ES-I3 (cell line): ENCODE results near the gene RIN3.
A peak's percentile ranks its signal among the peaks of the same experiment; 100 is the strongest.

Source experiments
- H3K36me3 ChIP-seq: 2 replicates; pipeline ENCODE4 v1.6.1; 2013; ENCODE audit warnings: mild to moderate bottlenecking, low read length, control low read depth, moderate library complexity; ENCODE audit not compliant: insufficient read depth
- H3K4me1 ChIP-seq: 2 replicates; pipeline ENCODE4 v1.6.1; 2013; ENCODE audit warnings: mild to moderate bottlenecking, control low read depth, low read length; ENCODE audit not compliant: insufficient read depth
- H3K9ac ChIP-seq: 2 replicates; pipeline ENCODE4 v1.6.1; 2013; ENCODE audit warnings: low read depth, mild to moderate bottlenecking, low read length, moderate library complexity
- H3K9me3 ChIP-seq: 2 replicates; pipeline ENCODE4 v1.6.1; 2013; ENCODE audit warnings: mild to moderate bottlenecking, low read length, moderate library complexity; ENCODE audit not compliant: control insufficient read depth, insufficient read depth

Gene RIN3

DNA sequence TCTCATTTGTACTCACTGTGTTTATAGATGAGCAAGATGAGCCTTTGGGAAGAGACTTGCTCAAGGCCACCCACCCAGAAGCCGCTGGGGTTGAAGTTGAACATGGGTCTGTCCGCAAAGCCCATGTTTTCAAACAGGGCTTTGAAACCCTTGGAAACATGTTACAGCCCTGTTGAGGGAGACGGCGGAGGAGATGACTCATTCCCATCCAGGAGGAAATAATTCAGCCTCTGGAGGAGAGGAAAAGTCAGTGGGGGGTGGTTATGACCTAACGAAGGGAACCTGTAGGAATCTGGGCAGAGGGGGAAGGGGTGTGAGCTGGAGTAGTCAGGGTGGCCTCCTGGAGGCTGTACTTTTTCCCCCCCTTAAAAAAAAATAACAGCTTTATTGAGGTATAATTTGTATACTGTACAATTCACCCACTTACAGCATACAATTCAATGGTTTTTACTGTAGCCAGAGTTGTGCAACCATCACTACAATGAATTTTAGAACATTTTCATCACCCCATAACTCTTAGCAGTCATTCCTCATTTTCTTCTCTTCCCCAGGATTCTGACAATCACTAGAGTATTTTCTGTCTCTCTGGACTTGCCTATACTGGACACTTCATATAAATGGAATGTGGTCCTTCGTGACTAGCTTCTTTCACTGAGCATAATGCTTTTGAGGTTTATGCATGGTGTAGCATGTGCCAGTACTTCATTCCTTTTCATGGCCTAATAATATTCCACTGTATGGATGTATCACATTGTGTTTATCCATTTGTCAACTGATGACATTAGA, 1.9 kb upstream of the RIN3 start:
- Histone ChIP-seq H3K36me3 (no peaks in the 10 kb centered on the region), H3K9ac (no peak overlapping the region), H3K4me1 (peaks cover 10% of the 10 kb centered on the region), H3K9me3 (no peaks in the 10 kb centered on the region)

GRCh38 chr14:92512807-92513203, 776 bp upstream of the RIN3 start:
- Histone ChIP-seq H3K9ac (peak overlapping the region; percentile 52; the same call in 1 of the 2 replicates), H3K36me3 (no peaks in the 10 kb centered on the region), H3K9me3 (no peaks in the 10 kb centered on the region), H3K4me1 (peaks cover 12% of the 10 kb centered on the region)

- Histone ChIP-seq H3K4me1 (peaks cover 17% of the 10 kb centered on the region), H3K9ac (peak overlapping the region; percentile 52; the same call in 1 of the 2 replicates), H3K36me3 (no peaks in the 10 kb centered on the region), H3K9me3 (no peaks in the 10 kb centered on the region)
Observed at GRCh38 chr14:92513966-92514843, 624 bp downstream of the RIN3 start.

GRCh38 chr14:92514844-92515514, 1.4 kb downstream of the RIN3 start:
- H3K36me3 ChIP-seq: no peaks in the 10 kb centered on the region
- peak overlapping the region; percentile 52; the same call in 1 of the 2 replicates for H3K9ac ChIP-seq
- peaks cover 17% of the 10 kb centered on the region for H3K4me1 ChIP-seq
- H3K9me3 ChIP-seq: no peaks in the 10 kb centered on the region

DNA sequence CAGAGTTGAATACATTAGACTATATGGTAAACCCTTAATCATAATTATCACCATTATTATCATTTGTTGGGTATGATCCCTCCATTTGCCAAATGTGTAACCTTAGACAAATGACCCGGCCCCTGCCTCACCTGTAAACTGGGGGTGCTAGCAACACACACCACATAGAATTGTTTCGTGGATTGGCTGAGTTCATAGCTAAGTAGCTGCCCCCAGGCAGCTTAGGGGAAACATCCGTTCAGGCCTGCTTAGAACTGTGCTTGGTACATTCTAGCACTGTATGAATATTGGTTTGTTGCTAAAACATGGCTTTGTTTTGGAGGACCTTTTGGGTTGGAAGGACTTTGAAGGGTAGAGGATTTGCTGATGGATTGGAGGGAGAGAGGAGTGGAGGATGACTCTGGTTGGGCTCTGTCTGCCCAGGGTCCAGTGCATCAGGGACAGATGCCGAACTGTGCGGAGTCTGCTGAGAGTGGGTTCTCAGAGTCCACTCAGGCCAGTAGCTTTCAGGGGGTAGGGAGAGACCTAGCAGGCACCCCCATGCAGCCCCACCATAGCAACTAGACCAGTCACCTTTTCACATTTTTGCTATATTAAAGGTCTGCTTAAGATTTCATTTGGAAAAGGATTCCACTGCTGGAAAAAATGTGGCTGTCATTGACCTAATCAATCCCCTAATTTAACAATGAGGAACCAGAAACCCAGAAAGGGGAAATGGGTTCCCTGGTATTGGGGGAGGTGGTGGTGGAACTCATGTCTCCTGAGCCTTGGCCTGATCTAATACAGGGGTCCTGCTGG, 2.2 kb downstream of the RIN3 start:
- Histone ChIP-seq H3K9ac (no peak overlapping the region), H3K9me3 (no peaks in the 10 kb centered on the region), H3K36me3 (no peaks in the 10 kb centered on the region), H3K4me1 (peaks cover 17% of the 10 kb centered on the region)

DNA sequence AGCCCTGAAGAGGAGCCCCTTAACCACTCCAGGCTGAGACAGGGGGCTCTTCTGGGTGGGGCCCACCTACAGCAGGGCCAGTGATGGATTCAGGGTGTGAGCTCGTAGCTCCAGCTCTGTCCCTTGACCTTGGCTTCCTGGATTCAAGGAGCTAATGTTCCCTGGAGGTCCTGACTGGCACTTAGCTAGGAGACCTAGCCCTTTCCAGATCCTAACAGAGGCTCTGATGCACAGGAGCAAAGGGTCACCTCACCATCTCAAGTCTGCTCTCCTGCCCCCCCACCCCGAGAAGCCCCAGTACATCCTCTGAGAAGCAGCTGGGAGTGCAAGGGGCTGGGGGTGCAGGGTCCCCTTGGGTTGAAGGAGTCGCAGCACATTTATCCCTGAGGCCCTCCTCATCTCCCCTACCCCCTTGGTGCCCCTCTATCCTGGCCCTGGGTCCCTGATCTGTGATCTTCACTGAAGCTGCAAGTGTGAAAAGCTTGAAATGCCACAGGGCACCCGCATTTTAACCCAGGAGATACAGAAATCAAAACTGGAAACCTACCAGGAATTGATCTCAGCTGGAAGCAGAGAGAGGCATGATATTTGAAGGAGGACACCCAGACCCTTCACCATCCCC, 2.9 kb downstream of the RIN3 start:
- peaks cover 13% of the 10 kb centered on the region for H3K4me1 ChIP-seq
- no peaks in the 10 kb centered on the region for H3K36me3 ChIP-seq
- H3K9me3 ChIP-seq: no peaks in the 10 kb centered on the region
- no peak overlapping the region for H3K9ac ChIP-seq

DNA sequence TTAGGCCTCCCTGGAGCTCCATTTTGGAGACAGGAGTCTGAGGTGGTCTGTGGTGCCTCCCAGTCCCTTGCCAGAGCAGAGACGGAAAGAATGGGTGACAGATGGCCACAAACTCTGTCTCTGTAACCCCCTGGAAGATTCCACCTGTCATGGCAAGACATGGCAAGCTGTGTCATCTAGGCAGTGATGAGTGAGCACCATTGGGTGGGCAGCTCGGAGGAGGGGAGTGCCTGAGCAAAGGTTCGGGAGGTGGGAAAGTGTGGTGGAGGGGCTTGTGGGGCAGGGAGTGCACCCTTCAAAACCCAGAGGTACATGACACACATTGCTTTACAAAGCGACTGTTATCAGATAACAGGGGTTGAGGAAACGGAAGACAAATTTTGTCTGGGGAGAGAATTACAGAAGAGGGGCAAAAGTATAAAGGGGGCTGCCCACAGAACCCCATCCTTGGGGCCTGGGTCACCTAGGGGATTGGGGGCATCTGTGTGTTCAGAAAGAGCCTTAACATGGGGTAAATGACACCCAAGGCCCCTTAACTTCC, 3.5 kb downstream of the RIN3 start:
- Histone ChIP-seq H3K9me3 (no peaks in the 10 kb centered on the region), H3K36me3 (no peaks in the 10 kb centered on the region), H3K9ac (no peak overlapping the region), H3K4me1 (peaks cover 7% of the 10 kb centered on the region; the same call in 1 of the 2 replicates)

DNA sequence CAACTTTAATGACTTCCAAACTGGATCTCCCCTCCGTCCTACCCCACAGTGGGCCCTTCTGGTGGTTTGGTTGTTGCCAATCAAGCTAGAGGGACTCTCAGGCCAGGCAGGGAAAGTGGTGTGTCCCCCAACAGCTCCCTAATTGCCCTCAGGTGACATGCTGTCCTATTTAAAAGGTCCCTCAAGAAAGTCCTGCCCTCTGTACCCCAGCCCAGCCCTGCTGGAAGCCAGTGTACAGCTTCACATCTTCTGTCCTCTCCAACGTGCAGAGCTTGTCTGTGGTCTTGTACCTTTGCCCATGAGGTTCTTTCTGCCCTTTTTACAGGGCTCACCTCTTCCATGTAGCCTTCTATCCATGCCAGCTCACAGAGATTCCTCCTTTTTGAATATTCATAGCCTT, 4.2 kb downstream of the RIN3 start:
- H3K36me3 ChIP-seq: no peaks in the 10 kb centered on the region
- peaks cover 7% of the 10 kb centered on the region; the same call in 1 of the 2 replicates for H3K4me1 ChIP-seq
- H3K9me3 ChIP-seq: no peaks in the 10 kb centered on the region
- no peak overlapping the region for H3K9ac ChIP-seq

- peaks cover 7% of the 10 kb centered on the region; the same call in 1 of the 2 replicates for H3K4me1 ChIP-seq
- no peaks in the 10 kb centered on the region for H3K9me3 ChIP-seq
- H3K36me3 ChIP-seq: no peaks in the 10 kb centered on the region
- H3K9ac ChIP-seq: no peak overlapping the region
Observed at GRCh38 chr14:92519246-92520101, 5.9 kb downstream of the RIN3 start.

GRCh38 chr14:92520102-92521057, 6.8 kb downstream of the RIN3 start:
- peaks cover 7% of the 10 kb centered on the region; the same call in 1 of the 2 replicates for H3K4me1 ChIP-seq
- no peaks in the 10 kb centered on the region for H3K36me3 ChIP-seq
- H3K9me3 ChIP-seq: no peaks in the 10 kb centered on the region
- no peak overlapping the region for H3K9ac ChIP-seq

DNA sequence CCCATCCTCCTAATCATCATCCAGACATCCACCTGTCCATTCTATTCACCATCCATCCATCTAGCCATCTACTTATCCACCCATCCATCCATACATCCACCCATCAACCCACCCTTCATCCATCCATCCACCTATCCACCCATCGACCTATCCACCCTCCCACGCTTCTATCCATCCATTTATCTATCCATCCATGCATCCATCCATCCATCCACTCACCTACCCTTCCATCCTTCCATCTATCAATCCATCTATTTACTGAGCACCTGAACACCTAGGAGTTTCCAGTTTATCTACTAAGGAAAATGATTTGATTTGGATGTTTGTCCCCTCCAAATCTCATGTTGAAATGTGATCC, 7.5 kb downstream of the RIN3 start:
- Histone ChIP-seq H3K4me1 (peaks cover 7% of the 10 kb centered on the region; the same call in 1 of the 2 replicates), H3K9ac (no peak overlapping the region), H3K36me3 (no peaks in the 10 kb centered on the region), H3K9me3 (no peaks in the 10 kb centered on the region)

DNA sequence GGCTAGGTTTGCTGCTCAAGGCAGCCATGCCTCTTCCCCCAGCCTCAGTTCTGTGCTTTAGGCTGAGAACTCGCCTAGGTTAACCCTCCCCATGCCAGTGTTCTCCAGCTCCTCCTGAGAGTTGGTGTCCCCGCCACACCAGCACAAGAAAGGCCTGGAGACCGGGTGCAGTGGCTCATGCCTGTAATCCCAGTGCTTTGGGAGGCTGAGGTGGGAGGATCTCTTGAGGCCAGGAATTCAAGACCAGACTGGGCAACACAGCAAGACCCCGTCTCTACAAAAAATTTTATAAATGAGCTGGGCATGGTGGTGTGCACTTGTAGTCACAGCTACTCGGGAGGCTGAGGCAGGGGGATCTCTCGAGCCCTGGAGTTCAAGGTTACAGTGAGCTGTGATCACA, 10.2 kb downstream of the RIN3 start:
- no peaks in the 10 kb centered on the region for H3K36me3 ChIP-seq
- H3K4me1 ChIP-seq: no peaks in the 10 kb centered on the region
- no peak overlapping the region for H3K9ac ChIP-seq
- H3K9me3 ChIP-seq: no peaks in the 10 kb centered on the region
